Uterus (tissue), 4 donors: ENCODE measurements around the gene RIMS4. TPM values are rescaled to one million over a fixed set of nuclear protein-coding genes. Genes with fewer than 3 reads are reported as not detected.

Experiments
- DNase-seq, 2 donors: peaks; one replicate each; pipeline ENCODE4 v3.0.0-alpha.2; 2019 to 2020
- H3K27ac ChIP-seq, 2 donors: fragments of 200-600 bp; sonication (generic); 1 replicate in 1 of 2; 2 replicates in 1 of 2; pipeline ENCODE4 v1.5.1; 2016 to 2018
- H3K27me3 ChIP-seq, 2 donors: fragments of 200-600 bp; sonication (generic); one replicate each; pipeline ENCODE4 v1.5.1; 2018 to 2019; ENCODE audit warnings: control low read depth in 1 of 2
- H3K36me3 ChIP-seq, 2 donors: fragments of 200-600 bp; sonication (generic); one replicate each; pipeline ENCODE4 v1.5.1; 2019; ENCODE audit warnings: control low read depth in 1 of 2
- H3K4me1 ChIP-seq, 2 donors: fragments of 200-600 bp; sonication (generic); one replicate each; pipeline ENCODE4 v1.5.1; 2018 to 2019; ENCODE audit warnings: control low read depth in 1 of 2
- H3K4me3 ChIP-seq, 2 donors: fragments of 200-600 bp; sonication (generic); 1 replicate in 1 of 2; 2 replicates in 1 of 2; pipeline ENCODE4 v1.5.1; 2018 to 2019; ENCODE audit warnings: mild to moderate bottlenecking in 1 of 2
- H3K9me3 ChIP-seq, 2 donors: fragments of 200-600 bp; sonication (generic); one replicate each; pipeline ENCODE4 v1.5.1; 2019; ENCODE audit warnings: control low read depth in 1 of 2
- CTCF ChIP-seq, 4 experiments: fragments of 200-600 bp in 2 of 4; fragments of 450-650 bp in 2 of 4; sonication (generic) in 2 of 4; IDR thresholded peaks; one replicate each; pipeline ENCODE4 v1.5.1; 2016 to 2019; ENCODE audit warnings: antibody characterized with exemption in 4 of 4, mild to moderate bottlenecking in 2 of 4, moderate library complexity in 1 of 4
- POLR2A ChIP-seq, 2 donors: fragments of 450-650 bp; IDR thresholded peaks; one replicate each; pipeline ENCODE4 v1.6.1; 2016; ENCODE audit warnings: antibody characterized with exemption in 2 of 2, mild to moderate bottlenecking in 1 of 2, moderate library complexity in 1 of 2
- intact Hi-C: fragments of 100-400 bp; cut with DNase I; formaldehyde crosslinking; loops from one replicate; pipeline ENCODE4 v1.15.1; 2023; ENCODE audit warnings: low total_unique reads
- total RNA-seq, 4 donors: library from RNA; depleted of rRNA in 3 of 4; stranded (reverse); fragments of >200 nt in 3 of 4; gene quantifications; one replicate each; pipeline versions ENCODE4 v1.1.0 to v1.2.4, GENCODE V29; 2014 to 2023
- donor health status: DM: yes; HTN: yes; CAD: no.

Gene RIMS4
- total RNA-seq, 4 donors from 2014 or later, result 0.26 to 5.3 (median 0.61) TPM

GRCh38 chr20:44792796-44793195 lies 17.6 kb downstream of the RIMS4 start:
- no peaks in the 10 kb centered on the region for H3K36me3 ChIP-seq
- H3K27me3 ChIP-seq, result no peaks in the 10 kb centered on the region
- TF ChIP-seq CTCF (IDR thresholded peaks at IDR 0.05) (no peak), POLR2A (IDR thresholded peaks at IDR 0.05) (no peak)
- H3K4me1 ChIP-seq, result no peaks in the 10 kb centered on the region
- intact Hi-C loops, result no loop called here
- no peak overlapping the region for H3K4me3 ChIP-seq
- H3K27ac ChIP-seq, result no peak overlapping the region
- H3K9me3 ChIP-seq, result no peaks in the 10 kb centered on the region
- no peak for DNase-seq

GRCh38 chr20:44790638-44791393 lies 19.5 kb downstream of the RIMS4 start:
- H3K4me3 ChIP-seq, result no peak overlapping the region
- H3K4me1 ChIP-seq, result no peaks in the 10 kb centered on the region
- TF ChIP-seq CTCF (IDR thresholded peaks at IDR 0.05), result no peak
- TF ChIP-seq POLR2A (IDR thresholded peaks at IDR 0.05), result no peak
- no peaks in the 10 kb centered on the region for H3K27me3 ChIP-seq
- H3K27ac ChIP-seq, result no peak overlapping the region
- intact Hi-C loops, result no loop called here
- no peaks in the 10 kb centered on the region for H3K36me3 ChIP-seq
- no peaks in the 10 kb centered on the region for H3K9me3 ChIP-seq
- DNase-seq, result no peak

GRCh38 chr20:44788706-44789456 lies 21.5 kb downstream of the RIMS4 start:
- TF ChIP-seq POLR2A (IDR thresholded peaks at IDR 0.05) (no peak), CTCF (IDR thresholded peaks at IDR 0.05) (no peak)
- no peaks in the 10 kb centered on the region for H3K4me1 ChIP-seq
- H3K9me3 ChIP-seq, result no peaks in the 10 kb centered on the region
- H3K4me3 ChIP-seq, result no peak overlapping the region
- H3K36me3 ChIP-seq, result no peaks in the 10 kb centered on the region
- DNase-seq, result no peak
- H3K27me3 ChIP-seq, result no peaks in the 10 kb centered on the region
- intact Hi-C loops, result no loop called here
- no peak overlapping the region for H3K27ac ChIP-seq

DNA sequence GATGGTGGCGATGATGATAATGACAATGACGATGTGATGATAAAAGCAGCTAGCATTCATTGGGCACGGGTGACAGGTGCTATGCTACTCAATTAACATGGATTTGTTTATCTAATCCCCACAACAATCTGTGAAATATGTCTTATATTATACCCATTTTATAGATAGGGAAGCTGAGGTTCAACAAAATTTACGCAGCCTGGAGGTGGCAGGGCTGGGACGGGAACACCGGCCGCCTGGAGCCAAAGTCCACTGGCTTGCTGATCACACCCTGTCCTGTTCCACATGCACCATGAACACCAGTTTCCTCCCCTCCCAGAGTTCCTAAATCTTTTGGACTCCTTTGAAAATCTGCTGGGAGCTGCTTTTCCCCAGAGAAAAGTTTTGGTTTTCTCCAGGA lies 23.0 kb downstream of the RIMS4 start:
- intact Hi-C loops, result no loop called here
- Histone ChIP-seq H3K4me3 (no peak overlapping the region), H3K36me3 (no peaks in the 10 kb centered on the region), H3K4me1 (no peaks in the 10 kb centered on the region), H3K27me3 (no peaks in the 10 kb centered on the region), H3K27ac (no peak overlapping the region), H3K9me3 (no peaks in the 10 kb centered on the region)
- no peak for TF ChIP-seq CTCF (IDR thresholded peaks at IDR 0.05)
- no peak for TF ChIP-seq POLR2A (IDR thresholded peaks at IDR 0.05)
- DNase-seq, result no peak

- no peaks in the 10 kb centered on the region for H3K36me3 ChIP-seq
- no peaks in the 10 kb centered on the region for H3K4me1 ChIP-seq
- no peak overlapping the region for H3K4me3 ChIP-seq
- TF ChIP-seq CTCF (IDR thresholded peaks at IDR 0.05) (no peak), POLR2A (IDR thresholded peaks at IDR 0.05) (no peak)
- DNase-seq, result no peak
- no peaks in the 10 kb centered on the region for H3K27me3 ChIP-seq
- H3K9me3 ChIP-seq, result no peaks in the 10 kb centered on the region
- intact Hi-C loops, result no loop called here
- H3K27ac ChIP-seq, result no peak overlapping the region
Observed at GRCh38 chr20:44785768-44786167, 24.6 kb downstream of the RIMS4 start.
